Retinal pigment epithelial cell (primary cell): ENCODE data around the gene PDE10A.
"Not testable (repeated sequence)": the region's sequence is repeated elsewhere in the genome, so short reads cannot be mapped to it uniquely, and the experiment has no call there.

Experiments
- DNase-seq: peaks from one replicate; pipeline ENCODE4 v3.0.0-alpha.2; 2010; ENCODE audit warnings: low read depth
- H3K4me3 ChIP-seq: 2 replicates; pipeline ENCODE4 v1.5.1; 2011; ENCODE audit warnings: mild to moderate bottlenecking, low read length, control low read depth, moderate library complexity
- TF ChIP-seq, protein P1 (sequence below): conservative IDR thresholded peaks from 2 replicates; pipeline ENCODE4 v1.5.1; 2011; ENCODE audit warnings: low read depth, low read length, control low read depth, inconsistent platforms

Gene PDE10A

GRCh38 chr6:165626711-165627110, 36.3 kb downstream of the PDE10A start:
- DNase-seq: no peak
- no peak overlapping the region for H3K4me3 ChIP-seq
- TF ChIP-seq, protein P1, sequence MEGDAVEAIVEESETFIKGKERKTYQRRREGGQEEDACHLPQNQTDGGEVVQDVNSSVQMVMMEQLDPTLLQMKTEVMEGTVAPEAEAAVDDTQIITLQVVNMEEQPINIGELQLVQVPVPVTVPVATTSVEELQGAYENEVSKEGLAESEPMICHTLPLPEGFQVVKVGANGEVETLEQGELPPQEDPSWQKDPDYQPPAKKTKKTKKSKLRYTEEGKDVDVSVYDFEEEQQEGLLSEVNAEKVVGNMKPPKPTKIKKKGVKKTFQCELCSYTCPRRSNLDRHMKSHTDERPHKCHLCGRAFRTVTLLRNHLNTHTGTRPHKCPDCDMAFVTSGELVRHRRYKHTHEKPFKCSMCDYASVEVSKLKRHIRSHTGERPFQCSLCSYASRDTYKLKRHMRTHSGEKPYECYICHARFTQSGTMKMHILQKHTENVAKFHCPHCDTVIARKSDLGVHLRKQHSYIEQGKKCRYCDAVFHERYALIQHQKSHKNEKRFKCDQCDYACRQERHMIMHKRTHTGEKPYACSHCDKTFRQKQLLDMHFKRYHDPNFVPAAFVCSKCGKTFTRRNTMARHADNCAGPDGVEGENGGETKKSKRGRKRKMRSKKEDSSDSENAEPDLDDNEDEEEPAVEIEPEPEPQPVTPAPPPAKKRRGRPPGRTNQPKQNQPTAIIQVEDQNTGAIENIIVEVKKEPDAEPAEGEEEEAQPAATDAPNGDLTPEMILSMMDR: no peak

GRCh38 chr6:165624871-165625639, 38.0 kb downstream of the PDE10A start:
- TF ChIP-seq, protein P1: no peak
- no peak overlapping the region for H3K4me3 ChIP-seq
- no peak for DNase-seq

- H3K4me3 ChIP-seq: no peak overlapping the region
- no peak for DNase-seq
- TF ChIP-seq, protein P1: no peak
These were observed 41.1 kb downstream of the PDE10A start for GRCh38 chr6:165621940-165622339.

DNA sequence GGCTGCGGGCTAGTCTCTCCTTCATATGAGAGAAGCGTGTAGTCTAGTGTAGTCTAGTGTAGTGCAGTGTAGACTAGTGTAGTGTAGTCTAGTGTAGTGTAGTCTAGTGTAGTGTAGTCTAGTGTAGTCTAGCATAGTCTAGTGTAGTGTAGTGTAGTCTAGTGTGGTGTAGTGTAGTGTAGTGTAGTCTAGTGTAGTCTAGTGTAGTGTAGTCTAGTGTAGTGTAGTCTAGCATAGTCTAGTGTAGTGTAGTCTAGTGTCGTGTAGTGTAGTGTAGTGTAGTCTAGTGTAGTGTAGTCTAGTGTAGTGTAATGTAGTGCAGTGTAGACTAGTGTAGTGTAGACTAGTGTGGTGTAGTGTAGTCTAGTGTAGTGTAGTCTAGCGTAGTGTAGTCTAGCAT, 44.1 kb downstream of the PDE10A start:
- not testable (repeated sequence) for H3K4me3 ChIP-seq, DNase-seq

- H3K4me3 ChIP-seq: no peak overlapping the region
- TF ChIP-seq, protein P1: no peak
- no peak for DNase-seq
These were observed 44.8 kb downstream of the PDE10A start for GRCh38 chr6:165618241-165618640.

GRCh38 chr6:165617528-165617927, 45.5 kb downstream of the PDE10A start:
- TF ChIP-seq, protein P1: no peak
- no peak for DNase-seq
- H3K4me3 ChIP-seq: no peak overlapping the region

GRCh38 chr6:165616116-165616515, 46.9 kb downstream of the PDE10A start:
- TF ChIP-seq, protein P1: no peak
- DNase-seq: no peak
- no peak overlapping the region for H3K4me3 ChIP-seq
